GM18511 (cell line): ENCODE results near the gene RAB26.
"Not testable (repeated sequence)": the region's sequence is repeated elsewhere in the genome, so short reads cannot be mapped to it uniquely, and the experiment has no call there.

ENCODE experiments used
- ATAC-seq: cut with Tn5 transposase; IDR thresholded peaks from one replicate; pipeline ENCODE4 v1.9.1; 2021; ENCODE audit warnings: mild to moderate bottlenecking, moderate library complexity; ENCODE audit not compliant: unreplicated experiment

RAB26 gene, protein sequence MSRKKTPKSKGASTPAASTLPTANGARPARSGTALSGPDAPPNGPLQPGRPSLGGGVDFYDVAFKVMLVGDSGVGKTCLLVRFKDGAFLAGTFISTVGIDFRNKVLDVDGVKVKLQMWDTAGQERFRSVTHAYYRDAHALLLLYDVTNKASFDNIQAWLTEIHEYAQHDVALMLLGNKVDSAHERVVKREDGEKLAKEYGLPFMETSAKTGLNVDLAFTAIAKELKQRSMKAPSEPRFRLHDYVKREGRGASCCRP

DNA sequence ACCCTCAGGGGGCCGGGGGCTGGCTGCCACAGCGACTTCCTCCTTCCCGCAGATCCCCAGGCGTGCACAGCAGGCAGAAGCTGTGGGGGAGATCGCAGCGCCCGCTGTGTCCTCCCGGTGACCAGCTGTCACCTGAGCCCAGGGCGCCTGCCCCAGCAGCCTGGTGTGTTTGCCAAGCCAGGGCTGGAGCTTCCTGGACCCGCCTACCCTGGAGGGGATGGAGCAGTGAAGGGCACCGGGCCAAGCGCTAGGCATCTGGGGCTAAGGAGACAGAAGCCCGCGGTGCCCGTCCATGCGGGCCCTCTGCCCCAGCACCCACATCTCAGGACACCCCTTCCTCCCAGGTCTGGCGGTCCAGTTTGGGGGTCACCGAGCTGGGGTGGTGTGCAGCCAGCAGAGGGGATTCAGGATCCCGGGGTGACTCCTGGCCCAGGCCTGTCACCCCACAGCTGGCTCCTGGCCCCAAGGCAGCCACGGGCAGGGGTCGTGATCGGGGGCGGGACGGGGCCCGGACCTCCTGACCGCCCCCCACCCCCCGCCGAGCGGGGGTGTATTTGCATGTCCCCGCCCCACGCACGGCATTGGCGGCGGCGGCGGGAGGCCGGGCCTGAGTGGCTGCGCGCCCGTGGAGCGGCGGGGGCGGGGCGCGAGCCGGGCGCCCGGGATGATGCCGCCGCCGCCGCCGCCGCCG is at the start of gene RAB26:
RAB26 (plus strand) TSS at position 645 of the 691 bp plus-strand sequence. CDS start 159 bp downstream, outside the sequence.
- ATAC-seq, result no peak

DNA sequence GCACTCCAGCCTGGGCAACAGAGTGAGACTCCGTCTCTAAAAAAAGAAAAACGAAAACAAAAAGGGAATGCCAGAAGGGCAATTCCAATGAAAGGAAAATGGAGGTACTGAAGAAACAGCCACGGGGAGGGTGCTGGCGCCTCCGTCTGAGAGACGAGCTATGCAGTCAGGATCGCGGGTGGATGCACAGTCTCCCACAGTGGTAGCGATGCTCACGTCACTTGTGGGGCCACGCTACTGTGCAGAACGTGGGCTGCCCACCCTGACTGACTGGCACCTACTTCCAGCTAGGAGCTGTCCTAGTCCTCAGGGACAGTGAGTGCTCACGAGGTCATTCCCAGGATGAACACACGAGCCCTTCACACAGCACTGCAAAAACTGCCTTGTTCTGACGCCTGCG is 46.8 kb upstream of the RAB26 start:
- not testable (repeated sequence) for ATAC-seq

DNA sequence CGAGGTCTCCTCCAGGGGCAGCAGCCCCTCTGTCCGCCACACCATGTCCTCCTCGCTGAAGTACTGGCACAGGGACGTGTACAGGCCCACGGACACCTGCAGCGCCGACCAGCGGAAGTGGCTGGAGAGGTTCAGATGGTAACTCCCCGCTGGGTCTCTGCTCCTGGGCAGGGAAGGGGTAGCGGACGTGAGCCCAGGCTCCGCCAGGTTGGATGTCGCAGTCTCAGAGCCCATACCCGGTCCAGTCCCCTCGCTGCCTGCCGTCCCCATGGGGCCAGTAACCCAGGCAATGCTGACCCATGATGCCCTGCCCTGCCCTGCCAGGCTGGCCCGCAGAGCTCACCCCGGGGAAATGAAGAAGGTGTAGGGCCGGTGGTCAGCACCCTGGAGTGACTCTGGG is 46.0 kb upstream of the RAB26 start:
- ATAC-seq, result no peak

DNA sequence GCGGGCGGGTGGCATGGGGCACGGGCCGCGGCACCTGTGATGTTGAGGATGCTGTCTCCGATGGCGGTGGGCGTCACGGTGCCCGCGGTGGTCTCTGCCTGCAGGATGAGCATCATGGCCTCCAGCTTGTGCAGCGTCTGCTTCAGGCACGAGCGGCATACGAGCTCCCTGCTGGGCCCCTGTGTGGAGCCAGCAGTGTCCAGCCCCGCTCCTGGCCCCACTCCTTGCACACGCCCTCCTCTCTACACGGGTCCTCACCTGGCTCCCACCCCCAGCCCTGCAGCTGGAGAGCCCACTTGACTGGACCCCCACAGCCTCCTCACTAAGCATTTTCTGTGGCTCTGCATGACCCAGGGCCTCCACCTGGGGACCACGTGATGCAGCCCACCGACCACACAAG is 44.0 kb upstream of the RAB26 start:
- ATAC-seq, result not testable (repeated sequence)

DNA sequence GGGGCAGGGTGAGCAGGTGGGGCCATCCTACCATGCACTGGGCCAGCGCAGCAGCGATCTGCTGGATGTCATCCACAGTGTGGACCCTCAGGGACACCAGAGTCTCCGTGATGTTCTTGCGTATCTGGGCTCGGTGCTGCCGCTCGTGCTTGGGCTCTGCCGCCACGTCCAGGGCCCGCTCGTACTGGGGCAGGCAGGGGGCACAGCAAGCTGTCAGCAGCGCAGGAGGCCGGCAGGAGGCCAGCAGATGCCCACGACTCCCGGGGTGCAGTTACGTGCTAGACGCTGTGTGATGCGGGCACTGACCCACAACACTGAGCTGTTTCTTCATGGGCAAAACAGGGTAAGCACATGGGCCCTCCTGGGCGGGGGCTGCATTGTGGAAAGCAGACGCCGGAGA is 43.1 kb upstream of the RAB26 start:
- not testable (repeated sequence) for ATAC-seq

DNA sequence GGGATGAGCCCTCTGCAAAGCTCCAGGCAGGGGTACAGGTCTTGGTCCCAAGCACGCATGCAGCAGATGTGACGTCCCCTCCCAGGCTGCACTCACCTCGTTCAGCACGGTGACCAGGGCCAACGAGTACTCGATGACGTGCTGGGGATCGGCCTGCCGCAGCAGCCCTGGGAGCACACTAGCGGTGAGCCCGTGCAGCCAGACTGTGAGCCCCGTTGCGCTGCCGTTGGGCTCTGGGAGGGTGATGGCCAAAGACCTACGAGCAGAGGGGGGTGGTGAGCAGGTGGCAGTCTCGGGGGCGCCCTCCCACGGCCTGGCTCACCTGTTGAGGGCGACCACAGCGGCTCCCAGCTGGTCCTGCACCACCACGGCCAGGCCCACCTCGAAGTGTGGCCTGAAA is 42.7 kb upstream of the RAB26 start:
- not testable (repeated sequence) for ATAC-seq

DNA sequence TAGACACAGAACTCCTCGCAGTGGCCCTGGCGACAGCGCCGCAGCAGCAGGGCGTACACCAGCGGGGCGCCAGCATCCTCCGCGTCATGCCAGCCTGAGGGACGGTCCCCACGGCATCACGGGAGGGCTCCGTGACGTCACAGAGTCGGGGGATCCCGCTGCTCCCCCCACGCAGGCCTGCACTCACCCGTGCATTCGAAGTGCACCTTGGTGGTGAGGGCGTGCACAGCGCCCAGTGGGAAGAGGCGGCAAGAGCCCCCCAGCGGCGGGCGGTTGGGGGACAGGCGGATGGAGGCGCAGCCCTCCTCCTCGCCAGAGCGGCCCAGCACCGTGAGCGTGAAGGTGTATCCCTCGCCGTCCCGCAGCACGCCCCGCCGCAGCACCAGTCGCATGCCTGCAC is 42.2 kb upstream of the RAB26 start:
- not testable (repeated sequence) for ATAC-seq

DNA sequence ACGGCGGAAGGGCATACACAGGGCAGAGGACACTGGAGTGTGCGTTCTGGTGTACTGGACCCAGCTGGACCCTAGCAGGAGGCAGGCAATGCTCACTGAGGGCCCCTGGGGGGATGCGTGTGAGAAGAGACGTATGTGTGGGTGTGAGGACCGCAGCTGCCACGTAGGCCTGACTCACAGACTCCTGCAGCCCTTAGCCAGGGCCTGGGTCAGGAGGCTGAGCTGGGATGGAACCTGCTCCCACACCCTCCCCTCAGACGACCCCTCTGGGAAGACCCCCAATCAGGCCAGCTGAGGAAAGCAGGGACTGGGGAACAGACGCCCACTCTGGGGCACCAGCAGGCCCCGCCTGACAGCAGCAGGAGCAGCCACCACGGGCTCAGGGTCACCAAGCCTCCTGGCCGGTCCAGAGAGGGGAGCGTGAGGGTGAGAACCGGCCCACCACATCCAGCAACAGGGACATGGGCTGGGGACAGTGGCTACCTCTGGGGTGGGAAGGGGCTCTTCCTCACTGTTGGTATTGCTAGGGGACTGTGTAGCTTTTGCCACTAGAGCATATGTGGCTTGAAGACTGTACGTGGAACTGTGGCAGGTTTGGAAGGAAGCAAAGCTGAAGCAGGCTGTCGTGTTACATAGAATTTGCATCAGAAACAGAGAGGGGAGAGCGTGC is 41.2 kb upstream of the RAB26 start:
- not testable (repeated sequence) for ATAC-seq

DNA sequence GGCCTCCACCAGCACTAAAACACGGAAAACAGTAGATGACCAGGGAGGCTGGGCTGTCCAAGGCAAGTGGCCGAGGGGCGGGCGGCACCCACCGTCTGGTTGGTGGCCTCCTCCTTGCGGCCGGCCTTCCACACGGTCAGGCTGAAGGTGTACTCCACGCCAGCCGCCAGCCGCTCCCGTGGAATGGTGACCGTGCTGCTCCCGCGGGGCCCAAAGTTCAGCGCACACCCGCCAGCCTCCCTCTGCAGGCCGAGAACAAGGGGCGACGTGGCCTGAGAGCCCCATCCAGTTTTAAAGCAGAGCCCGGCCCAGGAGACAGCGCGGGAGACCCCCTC is 40.7 kb upstream of the RAB26 start:
- ATAC-seq, result not testable (repeated sequence)

DNA sequence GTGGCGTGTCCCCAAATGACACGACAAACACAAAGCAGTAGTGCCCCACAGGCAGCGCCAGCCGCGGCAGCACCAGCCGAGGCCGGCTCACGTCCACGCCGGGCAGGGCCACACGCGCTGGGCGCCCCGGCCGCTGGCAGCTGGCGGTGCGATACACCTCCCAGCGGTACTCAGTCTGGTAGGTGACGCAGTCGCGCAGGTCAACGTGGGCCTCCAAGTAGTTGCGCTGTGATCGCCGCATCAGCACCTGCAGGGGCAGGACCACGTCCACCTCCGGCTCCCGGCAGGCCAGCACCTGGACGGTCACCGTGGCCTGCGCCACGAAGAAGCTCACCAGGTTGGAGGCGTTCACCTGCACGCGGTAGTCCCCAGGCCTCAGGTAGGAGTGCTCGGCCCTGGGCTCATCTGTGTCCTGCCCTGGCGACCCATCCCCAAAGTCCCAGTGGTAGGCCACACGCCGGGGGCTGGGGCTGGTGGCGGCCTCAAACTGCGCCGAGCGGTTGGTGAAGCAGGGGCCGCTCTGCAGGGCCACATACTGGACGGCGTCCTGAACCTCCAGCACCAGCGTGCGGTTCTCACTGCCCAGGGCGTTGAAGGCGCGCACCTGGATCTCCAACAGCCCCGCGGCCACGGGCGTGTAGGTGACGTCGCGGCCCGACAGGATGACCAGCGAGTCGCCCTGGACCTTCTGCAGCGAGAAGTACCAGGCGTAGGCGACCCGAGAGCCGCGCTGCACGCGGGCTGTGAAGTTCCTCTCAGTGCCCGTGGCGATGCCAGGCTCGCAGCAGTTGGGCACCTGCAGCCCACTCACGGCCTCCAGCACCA is 39.8 kb upstream of the RAB26 start:
- not testable (repeated sequence) for ATAC-seq

DNA sequence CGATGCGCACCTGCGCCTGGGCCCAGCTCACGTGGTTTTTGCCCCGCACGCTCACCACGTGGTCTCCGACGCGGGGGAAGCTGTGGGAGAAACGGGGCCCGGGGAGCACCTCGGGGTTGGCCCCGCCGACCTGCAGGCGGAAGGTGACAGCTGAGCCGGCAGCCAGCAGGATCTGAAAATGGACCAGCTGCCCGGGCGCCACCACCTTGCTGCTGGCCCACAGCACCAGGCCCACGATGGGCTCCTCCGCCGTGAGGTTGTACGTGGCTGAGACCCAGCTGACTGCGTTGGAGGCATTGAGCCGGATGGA is 39.2 kb upstream of the RAB26 start:
- not testable (repeated sequence) for ATAC-seq

DNA sequence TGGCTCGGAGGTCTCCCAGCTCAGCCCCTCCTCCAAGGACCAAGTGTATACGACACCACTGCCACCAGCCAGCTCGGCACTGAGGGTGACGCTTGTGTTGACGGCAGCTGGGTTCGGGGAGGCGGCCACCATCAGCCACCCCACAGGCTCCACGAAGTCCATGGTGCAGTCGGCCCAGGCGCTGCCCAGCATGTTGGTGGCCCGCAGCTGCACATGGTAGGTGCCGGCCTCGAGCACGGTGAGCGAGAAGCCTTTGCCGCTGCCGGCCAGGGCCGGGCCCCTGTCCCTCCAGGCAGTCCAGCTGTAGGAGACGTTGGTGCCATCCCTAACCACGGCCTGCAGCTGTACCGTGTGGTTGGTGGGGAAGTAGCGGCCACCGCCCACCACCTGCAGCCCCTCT is 38.6 kb upstream of the RAB26 start:
- not testable (repeated sequence) for ATAC-seq

DNA sequence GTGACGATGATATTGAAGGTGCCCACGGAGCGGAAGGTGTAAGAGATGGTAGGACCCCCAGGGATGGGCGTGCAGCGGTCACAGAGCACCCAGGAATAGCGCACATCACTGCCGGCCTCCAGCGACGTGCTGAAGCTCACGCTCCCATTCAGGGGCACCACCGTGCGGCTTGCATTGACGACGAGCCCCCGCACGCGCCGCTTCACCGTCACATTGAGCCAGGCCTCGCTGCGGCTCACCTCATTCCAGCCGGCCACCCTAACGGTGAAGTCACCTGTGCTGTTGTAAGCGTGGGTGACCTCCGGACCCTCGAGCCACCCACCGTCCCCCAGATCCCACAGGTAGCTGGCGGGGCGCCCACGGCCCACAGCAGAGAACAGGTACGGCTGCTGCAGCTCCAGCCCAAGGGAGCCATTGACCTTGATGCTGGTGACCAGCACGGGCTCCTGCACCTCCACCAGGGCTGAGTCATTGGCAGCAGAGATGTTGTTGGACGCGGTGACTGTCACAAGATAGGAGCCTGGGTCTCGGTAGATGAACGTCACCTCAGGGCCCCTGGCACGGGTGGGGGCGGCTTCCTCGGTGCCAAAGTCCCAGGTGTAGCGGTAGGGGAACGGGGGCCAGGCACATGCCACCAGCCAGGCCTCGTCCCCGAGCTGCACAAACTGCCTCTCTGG is 38.0 kb upstream of the RAB26 start:
- not testable (repeated sequence) for ATAC-seq

DNA sequence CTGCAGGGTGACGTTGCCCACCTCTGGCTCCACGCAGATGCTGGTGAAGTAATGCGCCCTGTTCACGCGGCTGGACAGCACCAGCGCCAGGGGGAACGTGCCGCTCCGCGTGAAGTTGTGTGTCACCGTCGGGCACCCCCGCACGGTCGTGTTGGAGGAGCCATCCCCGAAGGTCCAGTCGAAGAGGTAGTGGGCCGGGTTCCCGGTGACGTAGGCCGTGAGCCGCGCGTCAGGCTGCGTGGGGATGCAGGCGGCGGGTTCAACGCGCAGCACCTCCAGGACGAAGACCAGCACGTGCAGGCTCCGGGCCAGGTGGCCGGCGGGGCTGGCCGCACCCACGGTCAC is 37.4 kb upstream of the RAB26 start:
- not testable (repeated sequence) for ATAC-seq

DNA sequence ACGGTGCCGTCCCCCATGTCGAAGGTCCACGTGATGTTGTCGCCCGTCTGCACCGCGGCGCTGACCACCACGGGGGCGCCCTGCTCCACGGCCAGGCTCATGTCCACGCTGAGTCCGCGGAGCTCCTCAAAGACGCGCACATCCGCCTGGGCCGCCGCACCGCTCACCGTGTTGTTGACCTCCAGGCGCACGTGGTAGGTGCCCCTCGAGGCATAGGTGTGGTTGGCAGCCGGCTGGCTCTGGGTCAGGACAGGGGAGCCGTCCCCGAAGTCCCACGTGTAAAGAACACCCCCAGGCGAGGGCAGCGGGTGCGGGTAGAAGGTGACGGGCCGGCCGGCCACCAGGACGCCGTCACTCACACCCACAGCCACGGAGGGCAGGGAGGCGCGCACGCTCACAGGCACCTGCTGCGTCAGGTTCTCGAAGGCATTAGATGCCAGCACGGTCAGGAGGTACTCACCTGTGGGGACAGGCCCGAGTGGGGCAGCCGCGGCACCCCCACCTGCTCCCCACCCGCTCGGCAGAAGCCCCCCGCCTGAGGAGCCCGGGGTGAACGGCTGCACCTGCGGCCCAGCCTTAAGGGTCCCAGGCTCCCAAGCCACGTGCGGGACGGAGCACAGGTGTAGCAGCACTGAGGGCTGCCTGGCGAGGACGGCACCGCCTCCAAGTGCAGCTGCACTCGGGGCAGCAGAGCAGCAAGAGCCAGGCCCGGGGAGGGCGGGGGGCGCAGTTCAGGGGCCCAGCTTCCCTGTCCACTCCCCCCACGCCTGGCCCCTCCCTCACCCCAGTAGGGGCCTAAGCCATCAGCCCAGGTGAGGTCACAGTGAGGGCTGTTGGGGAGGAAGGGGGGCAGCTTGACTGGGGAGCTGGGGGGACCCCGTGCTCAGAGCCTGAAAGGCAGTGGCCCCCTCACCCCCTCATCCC is 36.8 kb upstream of the RAB26 start:
- not testable (repeated sequence) for ATAC-seq

DNA sequence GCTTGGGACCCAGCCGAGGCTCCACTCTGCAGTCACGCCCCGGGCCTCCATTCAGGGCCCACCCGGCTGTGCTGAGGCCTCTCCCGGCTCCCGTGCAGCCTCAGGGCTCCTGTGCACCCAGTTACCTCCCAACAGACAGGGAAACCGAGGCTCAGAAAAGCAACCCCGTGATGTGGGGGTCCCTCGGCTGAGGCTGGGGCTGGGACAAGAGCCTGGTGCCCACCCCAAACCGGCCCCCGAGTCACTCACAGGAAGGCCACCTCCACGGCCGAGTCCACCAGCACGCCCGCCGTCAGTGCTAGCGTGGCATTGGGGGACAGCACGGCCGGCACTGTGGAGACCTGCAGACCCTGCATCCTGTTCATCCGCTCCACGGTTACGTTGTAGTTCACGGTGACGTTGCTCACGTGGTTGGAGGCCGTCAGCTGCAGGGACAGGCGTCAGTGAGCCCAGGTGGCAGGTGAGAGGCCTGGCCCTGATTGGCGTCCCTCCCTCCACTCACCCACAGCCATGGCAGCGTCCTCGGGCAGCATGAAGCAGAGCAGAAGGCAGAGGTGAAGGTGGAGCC is 35.8 kb upstream of the RAB26 start:
- ATAC-seq, result not testable (repeated sequence)

DNA sequence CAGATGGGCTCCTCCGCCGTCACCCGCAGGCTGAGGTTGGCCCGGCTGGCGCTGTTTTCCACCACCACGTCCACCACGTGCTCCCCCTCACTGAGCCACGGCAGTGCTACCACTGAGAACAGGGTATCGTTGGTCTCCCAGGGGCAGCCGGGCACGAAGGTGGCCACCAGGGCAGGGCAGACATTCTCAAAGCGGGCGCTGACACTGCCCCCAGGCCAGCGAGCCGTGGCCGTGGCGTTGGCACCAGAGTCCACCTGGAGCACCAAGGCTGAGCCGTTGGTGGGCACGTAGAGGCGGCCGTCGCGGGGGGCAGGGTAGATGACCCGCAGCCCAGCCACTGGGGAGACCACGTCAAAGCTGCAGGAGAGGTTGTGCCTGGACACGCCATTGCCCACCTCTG is 34.2 kb upstream of the RAB26 start:
- not testable (repeated sequence) for ATAC-seq

DNA sequence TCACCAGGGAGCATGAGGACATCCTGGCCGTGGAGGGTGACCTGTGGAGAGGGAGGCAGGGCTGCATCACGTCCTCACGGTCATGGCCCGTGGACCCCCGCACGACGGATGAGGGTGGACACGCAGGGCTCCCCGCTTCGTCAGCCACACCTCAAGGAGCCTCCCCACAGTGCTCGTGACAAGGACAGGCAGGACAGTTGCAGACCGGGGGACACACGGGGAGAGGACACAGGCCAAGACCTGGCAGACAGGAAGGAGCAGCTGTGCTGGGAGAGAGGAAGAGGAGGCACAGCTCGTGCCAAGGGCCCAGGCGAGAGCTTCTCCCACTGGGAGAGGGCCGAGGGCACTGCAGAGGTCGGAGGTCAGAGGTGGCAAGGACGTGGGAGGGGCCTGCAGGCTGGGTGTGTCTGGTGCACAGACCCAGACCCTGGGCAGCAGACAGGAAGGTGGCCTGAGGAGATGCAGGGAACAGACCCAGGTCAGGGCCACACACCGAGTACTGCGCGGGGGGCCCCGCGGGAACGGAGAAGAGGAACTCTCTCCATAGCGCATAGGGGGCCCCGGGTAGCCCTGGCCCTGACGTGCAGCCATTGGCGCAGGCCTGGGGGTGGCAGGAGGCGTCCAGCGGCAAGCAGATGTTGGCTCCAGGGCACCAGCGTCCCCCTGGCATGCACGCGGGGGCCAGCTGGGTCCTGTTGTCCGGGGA is 33.4 kb upstream of the RAB26 start:
- ATAC-seq, result not testable (repeated sequence)

DNA sequence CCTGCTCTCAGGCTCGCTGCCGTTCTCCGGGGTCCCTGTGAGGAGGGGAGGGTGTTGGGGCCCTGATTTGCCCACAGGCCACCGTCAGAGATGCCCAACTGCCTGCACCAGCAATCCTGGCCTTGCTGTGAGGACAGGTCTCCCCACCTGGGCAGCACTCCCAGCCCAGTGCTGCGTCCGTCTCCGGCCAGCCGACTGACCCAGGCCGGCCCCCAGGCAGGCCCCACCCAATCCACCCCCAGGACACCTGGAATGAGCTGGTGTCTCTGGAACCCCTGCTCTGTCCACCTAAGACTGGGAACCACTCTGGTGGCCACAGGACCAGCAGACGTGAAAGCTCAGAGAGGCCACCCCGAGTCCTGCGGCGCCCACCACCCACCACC is 32.8 kb upstream of the RAB26 start:
- no peak for ATAC-seq
